ENCODE measurements around the gene SLC4A1AP. TPM values are rescaled to one million over a fixed set of nuclear protein-coding genes. Genes with fewer than 3 reads are reported as not detected.

SLC4A1AP gene
- total and polyA plus RNA-seq, 2 of the 13 experiments (the other 11 are each of a cell fraction or from before 2014, with no cell fraction given): 15.3 to 44.6 TPM

- no peak for TF ChIP-seq ZNF407 (CRISPR knock-in tag; IDR thresholded peaks at IDR 0.05; ENCODE audit: not compliant biosample characterization)
- TF ChIP-seq ZNF770 (CRISPR knock-in tag; IDR thresholded peaks at IDR 0.05): no peak
- TF ChIP-seq SKIL (CRISPR knock-in tag; IDR thresholded peaks at IDR 0.05; ENCODE audit: borderline replicate concordance): 0 out of 2 replicates have a peak, but pooled peaks have one; percentile 15
- TF ChIP-seq SALL2 (CRISPR knock-in tag; IDR thresholded peaks at IDR 0.05): no peak
- TF ChIP-seq NR2C2 (CRISPR knock-in tag; IDR thresholded peaks at IDR 0.05; ENCODE audit: borderline replicate concordance): peak; percentile 45
- no peak for TF ChIP-seq ZNF225 (CRISPR knock-in tag; IDR thresholded peaks at IDR 0.05)
- no peak for TF ChIP-seq HDAC1 (CRISPR knock-in tag; IDR thresholded peaks at IDR 0.05)
Observed at GRCh38 chr2:27736031-27736889, 72.6 kb downstream of the SLC4A1AP start (continued).

Data from HepG2 (cell line).